ENCODE results near the gene CEP131.

GRCh38 chr17:81148571-81148970 is 74.2 kb downstream of the CEP131 start:
- TF ChIP-seq POLR2A (IDR thresholded peaks at IDR 0.05; ENCODE audit: low read depth, low read length) = no peak
- no peak for TF ChIP-seq POLR2AphosphoS5 (IDR thresholded peaks at IDR 0.05; ENCODE audit: low read depth, low read length)
- no peak for TF ChIP-seq SPI1 (IDR thresholded peaks at IDR 0.05; ENCODE audit: low read depth, low read length)

Data from GM12891 (cell line).